ENCODE data around the gene UQCR10. TPM values are rescaled to one million over a fixed set of nuclear protein-coding genes. Genes with fewer than 3 reads are reported as not detected.

UQCR10 gene
- polyA plus RNA-seq, 4 donors: 82.7 to 153 (median 140) TPM

Other genes starting within 250 kb of the UQCR10 start
- gene THOC5, start 213.6 kb upstream of the UQCR10 start, polyA plus RNA-seq (ENCODE audit: insufficient read length in 4 of 4): 10 to 100 TPM; 22.9 to 34.2 (median 29.0) TPM
- 100 to 1,000 TPM in 3 of 4 donors, 10 to 100 TPM in 1; 80.1 to 143 (median 135) TPM for gene NIPSNAP1, start 186.3 kb upstream of the UQCR10 start, polyA plus RNA-seq (ENCODE audit: insufficient read length in 4 of 4)
- 10 to 100 TPM; 21.8 to 29.1 (median 28.3) TPM for gene NF2, start 163.7 kb upstream of the UQCR10 start, polyA plus RNA-seq (ENCODE audit: insufficient read length in 4 of 4)
- gene CABP7, start 47.4 kb upstream of the UQCR10 start, polyA plus RNA-seq (ENCODE audit: insufficient read length in 4 of 4): under 1 TPM; 0.07 to 0.14 (median 0.11) TPM
- 10 to 100 TPM; 17.1 to 26.3 (median 20.8) TPM for gene ZMAT5, start 362 bp upstream of the UQCR10 start, polyA plus RNA-seq (ENCODE audit: insufficient read length in 4 of 4)
- 10 to 100 TPM; 37.0 to 57.0 (median 42.3) TPM for gene ASCC2, start 70.9 kb downstream of the UQCR10 start, polyA plus RNA-seq (ENCODE audit: insufficient read length in 4 of 4)
- 10 to 100 TPM; 32.8 to 50.5 (median 33.6) TPM for gene MTMR3, start 115.8 kb downstream of the UQCR10 start, polyA plus RNA-seq (ENCODE audit: insufficient read length in 4 of 4)

Measured in left renal pelvis (tissue), 4 donors.